Prostate gland (tissue), 2 donors: ENCODE results near the gene RNF115. TPM values are rescaled to one million over a fixed set of nuclear protein-coding genes. Genes with fewer than 3 reads are reported as not detected.
A peak's percentile ranks its signal among the peaks of the same experiment; 100 is the strongest.

Experiments used
- DNase-seq: peaks from one replicate; pipeline ENCODE4 v3.0.0-alpha.2; 2019; ENCODE audit warnings: low spot score
- H3K27ac ChIP-seq, 2 donors: fragments of 200-600 bp; sonication (generic); 2 replicates each; pipeline ENCODE4 v1.5.1; 2017 to 2019
- H3K27me3 ChIP-seq: fragments of 200-600 bp; sonication (generic); replicated peaks from 2 replicates; pipeline ENCODE4 v1.5.1; 2019; ENCODE audit not compliant: insufficient read depth
- H3K36me3 ChIP-seq, 2 donors: fragments of 200-600 bp; sonication (generic); 1 replicate in 1 of 2; 2 replicates in 1 of 2; pipeline versions ENCODE4 v1.5.1 to v1.8.1; 2017 to 2019
- H3K4me1 ChIP-seq: fragments of 200-600 bp; sonication (generic); replicated peaks from 2 replicates; pipeline ENCODE4 v1.5.1; 2019
- H3K4me3 ChIP-seq, 2 donors: fragments of 200-600 bp; sonication (generic); 2 replicates each; pipeline ENCODE4 v1.5.1; 2017 to 2019
- H3K9me3 ChIP-seq: fragments of 200-600 bp; sonication (generic); 2 replicates; pipeline ENCODE4 v1.5.1; 2017
- CTCF ChIP-seq, 4 experiments: fragments of 200-600 bp in 2 of 4; fragments of 450-650 bp in 2 of 4; sonication (generic) in 2 of 4; IDR thresholded peaks; 1 replicate in 3 of 4; 2 replicates in 1 of 4; pipeline ENCODE4 v1.5.1; 2016 to 2019; ENCODE audit warnings: antibody characterized with exemption in 4 of 4, mild to moderate bottlenecking in 2 of 4, moderate library complexity in 2 of 4
- POLR2A ChIP-seq: fragments of 450-650 bp; IDR thresholded peaks from one replicate; pipeline ENCODE4 v1.6.1; 2016; ENCODE audit warnings: antibody characterized with exemption, mild to moderate bottlenecking
- POLR2AphosphoS5 ChIP-seq: sonication (generic); formaldehyde crosslinking; IDR thresholded peaks from one replicate; pipeline ENCODE4 v1.6.1; 2017; ENCODE audit warnings: antibody characterized with exemption
- WGBS: methylation state at CpG from one replicate; pipeline ENCODE4 v1.1.5; 2018; 5-methylcytosine and 5-hydroxymethylcytosine counted together
- intact Hi-C: fragments of 100-400 bp; cut with DNase I; formaldehyde crosslinking; loops from one replicate; pipeline ENCODE4 v1.14.2; 2022
- total RNA-seq, 2 donors: library from RNA; depleted of rRNA; stranded (reverse); fragments of >200 nt; gene quantifications; one replicate each; pipeline ENCODE4 v1.1.0, GENCODE V29; 2016

RNF115 gene
- total RNA-seq, 2 donors from 2014 or later = 12.5 to 21.4 TPM

GRCh38 chr1:145786271-145786670, 37.6 kb downstream of the RNF115 start:
- H3K9me3 ChIP-seq = no peaks in the 10 kb centered on the region
- no peak overlapping the region for H3K27ac ChIP-seq
- intact Hi-C loops = no loop called here
- WGBS = 0% methylated on average over 1 of the region's 1 CpG
- H3K36me3 ChIP-seq = no peaks in the 10 kb centered on the region
- TF ChIP-seq POLR2AphosphoS5 (no peak), CTCF (IDR thresholded peaks at IDR 0.05) (no peak), POLR2A (no peak)
- no peaks in the 10 kb centered on the region for H3K27me3 ChIP-seq
- H3K4me1 ChIP-seq = no peaks in the 10 kb centered on the region
- H3K4me3 ChIP-seq = no peak overlapping the region
- no peak for DNase-seq

GRCh38 chr1:145785547-145785946, 38.3 kb downstream of the RNF115 start:
- DNase-seq = no peak
- intact Hi-C loops = no loop called here
- H3K36me3 ChIP-seq = no peaks in the 10 kb centered on the region
- H3K27ac ChIP-seq = no peak overlapping the region
- H3K4me1 ChIP-seq = no peaks in the 10 kb centered on the region
- WGBS = 38% methylated on average over 1 of the region's 1 CpG
- no peak overlapping the region for H3K4me3 ChIP-seq
- H3K9me3 ChIP-seq = no peaks in the 10 kb centered on the region
- no peak for TF ChIP-seq POLR2A
- TF ChIP-seq CTCF (IDR thresholded peaks at IDR 0.05) = no peak
- TF ChIP-seq POLR2AphosphoS5 = no peak
- H3K27me3 ChIP-seq = no peaks in the 10 kb centered on the region

- TF ChIP-seq POLR2AphosphoS5 (no peak), POLR2A (no peak), CTCF (IDR thresholded peaks at IDR 0.05) (no peak)
- no peaks in the 10 kb centered on the region for H3K9me3 ChIP-seq
- H3K27ac ChIP-seq = peak overlapping the region in 1 of 2 donors; percentile 12
- 68% methylated on average over 3 of the region's 3 CpGs for WGBS
- DNase-seq = no peak
- no peaks in the 10 kb centered on the region for H3K27me3 ChIP-seq
- no peak overlapping the region for H3K4me3 ChIP-seq
- intact Hi-C loops = no loop called here
- H3K4me1 ChIP-seq = no peaks in the 10 kb centered on the region
- no peaks in the 10 kb centered on the region for H3K36me3 ChIP-seq
These were observed 39.5 kb downstream of the RNF115 start for GRCh38 chr1:145784409-145784808.

DNA sequence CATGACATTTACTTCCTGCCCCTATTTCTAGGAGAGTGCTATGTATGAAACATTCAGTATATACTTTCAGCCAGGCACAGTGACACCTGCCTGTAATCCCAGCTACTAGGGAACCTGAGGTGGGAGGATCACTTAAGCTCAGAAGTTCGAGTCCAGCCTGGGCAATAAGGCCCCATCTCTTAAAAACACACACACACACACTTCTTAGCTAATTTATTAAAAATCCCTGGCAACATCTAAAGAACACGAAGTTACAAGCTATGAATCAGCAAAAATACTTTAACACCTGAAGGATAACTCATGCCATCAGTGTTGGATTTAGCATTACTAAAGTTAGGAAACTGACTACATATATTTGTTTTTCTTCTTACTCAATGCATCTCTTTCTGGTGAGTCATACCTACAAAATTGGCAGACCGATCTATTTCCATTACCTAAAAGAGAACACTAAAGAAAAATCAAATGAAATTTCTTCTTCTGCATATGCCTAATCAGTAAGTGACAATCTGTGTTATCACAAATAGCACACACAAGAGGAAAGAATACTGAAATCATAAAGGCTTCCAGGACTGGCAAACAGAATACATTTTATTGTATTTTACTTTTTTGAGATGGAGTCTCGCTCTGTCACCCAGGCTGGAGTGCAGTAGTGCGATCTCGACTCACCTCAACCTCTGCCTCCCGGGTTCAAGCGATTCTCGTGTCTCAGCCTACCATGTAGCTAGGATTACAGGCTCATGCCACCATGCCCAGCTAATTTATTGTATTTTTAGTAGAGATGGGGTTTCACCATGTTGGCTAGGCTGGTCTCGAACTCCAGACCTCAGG, 41.4 kb downstream of the RNF115 start:
- Histone ChIP-seq H3K27me3 (no peaks in the 10 kb centered on the region), H3K27ac (peak overlapping the region; percentile 10 to 41), H3K9me3 (no peaks in the 10 kb centered on the region), H3K4me3 (no peak overlapping the region), H3K36me3 (no peaks in the 10 kb centered on the region), H3K4me1 (no peaks in the 10 kb centered on the region)
- 69% methylated on average over 10 of the region's 10 CpGs for WGBS
- no peak for DNase-seq
- TF ChIP-seq CTCF (IDR thresholded peaks at IDR 0.05) = no peak
- TF ChIP-seq POLR2A = no peak
- TF ChIP-seq POLR2AphosphoS5 = peak; percentile 49
- intact Hi-C loops = no loop called here

GRCh38 chr1:145778146-145778540, 45.8 kb downstream of the RNF115 start:
- no peak for DNase-seq
- H3K27ac ChIP-seq = no peak overlapping the region
- intact Hi-C loops = no loop called here
- no peaks in the 10 kb centered on the region for H3K36me3 ChIP-seq
- TF ChIP-seq POLR2AphosphoS5 = no peak
- no peak for TF ChIP-seq CTCF (IDR thresholded peaks at IDR 0.05)
- no peak overlapping the region for H3K4me3 ChIP-seq
- WGBS = 95% methylated on average over 1 of the region's 1 CpG
- H3K4me1 ChIP-seq = no peaks in the 10 kb centered on the region
- no peaks in the 10 kb centered on the region for H3K27me3 ChIP-seq
- H3K9me3 ChIP-seq = no peaks in the 10 kb centered on the region
